Measurements from ENCODE around the gene TRIM17. TPM values are rescaled to one million over a fixed set of nuclear protein-coding genes. Genes with fewer than 3 reads are reported as not detected.

Gene TRIM17
- polyA plus RNA-seq, 1 experiment = 0.16 TPM

DNA sequence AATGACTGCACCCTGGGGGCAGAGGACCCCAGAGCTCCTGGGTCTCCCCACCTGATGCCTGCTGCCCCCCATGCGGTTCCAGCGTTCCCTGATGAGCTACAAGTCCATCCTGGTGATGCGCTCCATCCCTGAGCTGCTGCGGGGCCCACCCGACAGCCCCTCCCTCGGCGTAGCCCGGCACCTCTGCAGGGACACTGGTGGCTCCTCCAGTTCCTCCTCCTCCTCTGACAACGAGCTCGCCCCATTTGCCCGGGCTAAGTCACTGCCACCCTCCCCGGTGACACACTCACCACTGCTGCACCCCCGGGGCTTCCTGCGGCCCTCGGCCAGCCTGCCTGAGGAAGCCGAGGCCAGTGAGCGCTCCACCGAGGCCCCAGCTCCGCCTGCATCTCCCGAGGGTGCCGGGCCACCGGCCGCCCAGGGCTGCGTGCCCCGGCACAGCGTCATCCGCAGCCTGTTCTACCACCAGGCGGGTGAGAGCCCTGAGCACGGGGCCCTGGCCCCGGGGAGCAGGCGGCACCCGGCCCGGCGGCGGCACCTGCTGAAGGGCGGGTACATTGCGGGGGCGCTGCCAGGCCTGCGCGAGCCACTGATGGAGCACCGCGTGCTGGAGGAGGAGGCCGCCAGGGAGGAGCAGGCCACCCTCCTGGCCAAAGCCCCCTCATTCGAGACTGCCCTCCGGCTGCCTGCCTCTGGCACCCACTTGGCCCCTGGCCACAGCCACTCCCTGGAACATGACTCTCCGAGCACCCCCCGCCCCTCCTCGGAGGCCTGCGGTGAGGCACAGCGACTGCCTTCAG lies 45.5 kb downstream of the TRIM17 start:
- POLR2A ChIA-PET = no interaction called here
- H3K4me3 ChIP-seq (ENCODE audit: low read depth, low read length) = no peak overlapping the region
- CTCF ChIA-PET = no interaction called here
- peaks cover 2% of the 10 kb centered on the region for H3K27me3 ChIP-seq (ENCODE audit: control insufficient read depth, insufficient read depth, low read length)
- TF ChIP-seq, protein P1, sequence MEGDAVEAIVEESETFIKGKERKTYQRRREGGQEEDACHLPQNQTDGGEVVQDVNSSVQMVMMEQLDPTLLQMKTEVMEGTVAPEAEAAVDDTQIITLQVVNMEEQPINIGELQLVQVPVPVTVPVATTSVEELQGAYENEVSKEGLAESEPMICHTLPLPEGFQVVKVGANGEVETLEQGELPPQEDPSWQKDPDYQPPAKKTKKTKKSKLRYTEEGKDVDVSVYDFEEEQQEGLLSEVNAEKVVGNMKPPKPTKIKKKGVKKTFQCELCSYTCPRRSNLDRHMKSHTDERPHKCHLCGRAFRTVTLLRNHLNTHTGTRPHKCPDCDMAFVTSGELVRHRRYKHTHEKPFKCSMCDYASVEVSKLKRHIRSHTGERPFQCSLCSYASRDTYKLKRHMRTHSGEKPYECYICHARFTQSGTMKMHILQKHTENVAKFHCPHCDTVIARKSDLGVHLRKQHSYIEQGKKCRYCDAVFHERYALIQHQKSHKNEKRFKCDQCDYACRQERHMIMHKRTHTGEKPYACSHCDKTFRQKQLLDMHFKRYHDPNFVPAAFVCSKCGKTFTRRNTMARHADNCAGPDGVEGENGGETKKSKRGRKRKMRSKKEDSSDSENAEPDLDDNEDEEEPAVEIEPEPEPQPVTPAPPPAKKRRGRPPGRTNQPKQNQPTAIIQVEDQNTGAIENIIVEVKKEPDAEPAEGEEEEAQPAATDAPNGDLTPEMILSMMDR (IDR thresholded peaks at IDR 0.05; ENCODE audit: low read depth, low read length) = no peak
- DNase-seq (ENCODE audit: low read depth, low spot score) = no peak
- no peak overlapping the region for H3K27ac ChIP-seq (ENCODE audit: low read depth, low read length)
- H3K9me3 ChIP-seq (ENCODE audit: control insufficient read depth, insufficient read depth, low read length) = peaks cover 4% of the 10 kb centered on the region; the same call in 1 of the 2 replicates

DNA sequence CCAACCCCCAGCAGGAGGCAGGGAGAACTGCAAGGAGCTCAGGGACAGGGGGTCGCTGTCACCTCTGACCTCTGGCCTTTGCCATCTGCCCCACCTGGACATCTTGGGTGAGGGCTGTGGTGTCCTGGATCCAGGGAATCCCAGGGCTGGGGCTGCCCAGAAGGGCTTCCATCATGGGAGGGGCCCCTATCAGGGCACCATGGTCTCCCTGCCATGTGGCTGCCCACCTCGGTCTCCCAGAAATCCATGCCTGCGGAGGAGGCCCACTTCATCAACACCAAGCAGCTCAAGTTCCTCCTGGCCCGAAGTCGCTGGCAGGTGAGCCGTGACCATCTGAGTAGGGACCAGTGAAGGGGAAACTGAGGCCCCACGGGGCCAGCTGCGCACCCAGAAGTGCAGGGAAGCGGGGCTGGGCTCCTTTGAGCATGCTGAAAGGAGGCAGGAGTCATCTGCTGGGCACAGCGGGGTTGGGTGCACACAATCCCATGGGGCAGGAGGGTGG lies 46.2 kb downstream of the TRIM17 start:
- H3K27me3 ChIP-seq (ENCODE audit: control insufficient read depth, insufficient read depth, low read length) = peaks cover 2% of the 10 kb centered on the region
- TF ChIP-seq, protein P1 (IDR thresholded peaks at IDR 0.05; ENCODE audit: low read depth, low read length) = no peak
- ChIA-PET POLR2A (no interaction called here), CTCF (no interaction called here)
- no peaks in the 10 kb centered on the region; the same call in 1 of the 2 replicates for H3K9me3 ChIP-seq (ENCODE audit: control insufficient read depth, insufficient read depth, low read length)
- H3K27ac ChIP-seq (ENCODE audit: low read depth, low read length) = no peak overlapping the region
- H3K4me3 ChIP-seq (ENCODE audit: low read depth, low read length) = no peak overlapping the region
- DNase-seq (ENCODE audit: low read depth, low spot score) = no peak

DNA sequence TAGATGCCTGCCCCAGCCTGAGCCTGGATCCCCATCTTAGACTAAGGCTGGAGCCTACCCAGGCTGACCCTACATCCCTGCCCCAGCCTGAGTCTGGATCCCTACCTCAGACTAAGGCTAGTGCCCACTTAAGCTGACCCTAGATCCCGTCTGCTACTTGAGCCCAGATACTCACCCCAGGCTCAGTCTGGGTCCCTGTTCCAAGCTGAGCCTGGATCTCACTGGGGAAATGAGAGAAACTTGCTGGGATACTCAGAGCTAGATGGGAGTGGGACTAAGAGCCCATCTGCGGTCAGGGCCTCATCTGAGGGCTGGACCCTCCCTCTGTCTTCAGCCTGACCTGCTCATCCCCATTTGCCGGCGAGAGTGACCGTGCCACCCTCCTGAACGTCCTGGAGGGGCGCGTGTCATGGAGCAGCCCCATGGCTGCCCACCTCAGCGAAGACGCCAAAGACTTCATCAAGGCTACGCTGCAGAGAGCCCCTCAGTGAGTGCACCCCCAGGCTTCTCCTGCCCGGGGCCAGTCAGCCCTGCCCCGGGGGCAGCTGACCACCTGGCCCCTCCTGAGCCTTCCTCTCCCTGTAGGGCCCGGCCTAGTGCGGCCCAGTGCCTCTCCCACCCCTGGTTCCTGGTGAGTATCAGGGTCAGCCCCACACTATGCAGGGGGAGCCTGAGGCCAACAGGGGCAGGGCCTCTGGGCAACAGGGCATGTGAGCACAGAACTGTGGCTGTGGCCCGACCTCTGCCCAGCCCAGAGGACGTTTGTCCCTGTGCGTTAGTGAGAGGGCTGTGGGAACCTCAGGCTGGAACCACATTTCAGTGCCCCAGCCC lies 46.8 kb downstream of the TRIM17 start:
- POLR2A ChIA-PET = no interaction called here
- no peak overlapping the region for H3K27ac ChIP-seq (ENCODE audit: low read depth, low read length)
- CTCF ChIA-PET = no interaction called here
- no peak for DNase-seq (ENCODE audit: low read depth, low spot score)
- H3K9me3 ChIP-seq (ENCODE audit: control insufficient read depth, insufficient read depth, low read length) = no peaks in the 10 kb centered on the region; the same call in 1 of the 2 replicates
- H3K27me3 ChIP-seq (ENCODE audit: control insufficient read depth, insufficient read depth, low read length) = peaks cover 2% of the 10 kb centered on the region
- no peak overlapping the region for H3K4me3 ChIP-seq (ENCODE audit: low read depth, low read length)
- TF ChIP-seq, protein P1 (IDR thresholded peaks at IDR 0.05; ENCODE audit: low read depth, low read length) = no peak

DNA sequence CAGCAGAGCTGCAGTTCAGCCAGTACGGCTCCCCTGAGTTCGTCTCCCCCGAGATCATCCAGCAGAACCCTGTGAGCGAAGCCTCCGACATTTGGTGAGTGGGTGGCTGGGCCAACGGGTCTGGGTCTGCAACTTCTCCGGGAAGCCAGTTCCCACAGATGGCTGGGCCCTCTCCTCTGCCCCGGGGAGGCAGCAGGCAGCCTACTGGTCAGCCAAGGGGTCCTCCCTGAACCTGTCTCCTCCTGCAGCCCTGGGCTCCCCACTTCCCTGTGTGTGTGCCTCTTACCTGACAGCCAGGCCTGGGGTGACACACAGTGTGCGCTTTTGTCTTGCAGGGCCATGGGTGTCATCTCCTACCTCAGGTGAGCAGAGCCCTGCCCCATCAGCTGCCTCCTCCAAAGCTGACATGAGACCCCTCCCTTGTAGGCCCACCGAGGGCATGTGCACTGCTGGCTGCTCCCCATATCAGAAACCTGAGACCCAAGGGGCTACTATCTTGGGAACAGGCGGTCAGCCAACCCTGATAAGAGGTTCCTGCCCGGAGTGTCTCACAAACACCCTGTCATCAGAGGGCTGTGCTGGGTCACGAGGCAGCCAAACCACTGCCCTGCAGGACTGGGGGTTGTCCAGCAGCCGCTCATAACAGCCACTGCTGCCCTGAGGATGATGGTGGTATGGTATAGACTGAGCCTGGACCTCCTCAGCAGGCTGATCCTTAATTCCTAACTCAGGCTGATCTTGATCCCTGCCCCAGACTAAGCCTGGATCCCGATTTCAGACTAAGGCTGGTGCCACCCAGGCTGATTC lies 47.7 kb downstream of the TRIM17 start:
- Histone ChIP-seq H3K4me3 (ENCODE audit: low read depth, low read length) (no peak overlapping the region), H3K27me3 (ENCODE audit: control insufficient read depth, insufficient read depth, low read length) (peaks cover 2% of the 10 kb centered on the region), H3K9me3 (ENCODE audit: control insufficient read depth, insufficient read depth, low read length) (no peaks in the 10 kb centered on the region; the same call in 1 of the 2 replicates), H3K27ac (ENCODE audit: low read depth, low read length) (no peak overlapping the region)
- ChIA-PET POLR2A (no interaction called here), CTCF (no interaction called here)
- DNase-seq (ENCODE audit: low read depth, low spot score) = no peak
- TF ChIP-seq, protein P1 (IDR thresholded peaks at IDR 0.05; ENCODE audit: low read depth, low read length) = no peak
